ENCODE data around the gene INO80B.

DNA sequence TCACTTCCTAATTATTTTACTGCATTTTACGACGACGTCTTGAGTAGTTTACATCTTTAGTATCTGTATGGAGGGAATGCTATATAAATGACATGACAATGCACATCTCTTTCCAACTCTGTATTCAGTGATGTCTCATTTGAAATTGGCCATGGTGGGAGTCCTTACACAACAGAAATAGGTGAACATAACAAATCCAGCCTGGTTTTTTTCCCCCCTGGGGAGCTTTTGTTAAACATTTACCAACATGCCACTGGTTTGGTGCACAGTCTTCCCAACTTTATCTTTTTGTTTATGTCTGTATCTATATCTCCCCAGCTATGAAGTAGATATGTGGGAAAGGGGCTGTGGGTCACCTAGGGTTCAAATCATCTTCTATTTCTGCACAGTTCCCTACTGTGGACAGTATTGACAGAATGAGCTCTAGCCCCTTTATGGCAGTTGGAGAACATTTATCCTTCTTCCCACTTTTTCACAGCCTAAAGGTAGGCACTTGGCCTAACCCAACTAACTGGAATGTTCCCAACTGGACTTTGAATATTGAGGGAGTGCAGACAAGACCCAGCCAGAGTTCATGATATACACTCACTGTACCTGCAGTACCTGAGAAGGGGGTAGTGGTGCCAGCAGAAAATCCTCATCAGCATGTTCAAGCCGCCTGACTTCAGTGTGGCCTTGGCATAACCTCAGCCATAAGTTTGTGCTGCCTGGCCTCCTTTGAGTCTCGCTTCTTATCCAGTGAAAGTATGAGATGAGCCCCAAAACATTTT lies 7.5 kb upstream of the INO80B start:
- TF ChIP-seq POLR2A (IDR thresholded peaks at IDR 0.05; ENCODE audit: low read length), result no peak
- no peak for TF ChIP-seq GATA1 (IDR thresholded peaks at IDR 0.05; ENCODE audit: low read depth, low read length)
